ENCODE measurements around the gene VTI1A. TPM values are rescaled to one million over a fixed set of nuclear protein-coding genes. Genes with fewer than 3 reads are reported as not detected.
"Not testable (repeated sequence)": the region's sequence is repeated elsewhere in the genome, so short reads cannot be mapped to it uniquely, and the experiment has no call there.

VTI1A gene
- total RNA-seq, 2 donors from 2014 or later, result 58.8 to 65.0 TPM

GRCh38 chr10:112461029-112461887 is 14.2 kb downstream of the VTI1A start:
- H3K36me3 Mint-ChIP-seq (ENCODE audit: low read depth), result peaks cover 3% of the 10 kb centered on the region
- H3K4me3 Mint-ChIP-seq, result no peak overlapping the region
- no peaks in the 10 kb centered on the region for H3K9me3 ChIP-seq (ENCODE audit: control insufficient read depth, low read length, poor library complexity, severe bottlenecking)
- no peaks in the 10 kb centered on the region for H3K27me3 Mint-ChIP-seq
- H3K4me1 Mint-ChIP-seq, result peaks cover 9% of the 10 kb centered on the region
- no peak for DNase-seq
- no peak overlapping the region for H3K27ac Mint-ChIP-seq
- no peak for ATAC-seq

GRCh38 chr10:112464074-112464473 is 17.1 kb downstream of the VTI1A start:
- H3K9me3 ChIP-seq (ENCODE audit: control insufficient read depth, low read length, poor library complexity, severe bottlenecking); H3K4me3 Mint-ChIP-seq; ATAC-seq; H3K27me3 Mint-ChIP-seq; H3K4me1 Mint-ChIP-seq; DNase-seq; H3K36me3 Mint-ChIP-seq (ENCODE audit: low read depth): not testable (repeated sequence)
- peak overlapping the region; percentile 24 for H3K27ac Mint-ChIP-seq

GRCh38 chr10:112465299-112465883 is 18.4 kb downstream of the VTI1A start:
- no peak for ATAC-seq
- Mint-ChIP-seq H3K27me3 (no peaks in the 10 kb centered on the region), H3K4me1 (peaks cover 12% of the 10 kb centered on the region), H3K27ac (no peak overlapping the region), H3K4me3 (no peak overlapping the region), H3K36me3 (ENCODE audit: low read depth) (peaks cover 6% of the 10 kb centered on the region)
- DNase-seq, result no peak
- H3K9me3 ChIP-seq (ENCODE audit: control insufficient read depth, low read length, poor library complexity, severe bottlenecking), result no peaks in the 10 kb centered on the region

- DNase-seq, result no peak
- Mint-ChIP-seq H3K4me3 (no peak overlapping the region), H3K27me3 (no peaks in the 10 kb centered on the region), H3K36me3 (ENCODE audit: low read depth) (peaks cover 6% of the 10 kb centered on the region), H3K27ac (no peak overlapping the region), H3K4me1 (peaks cover 13% of the 10 kb centered on the region)
- no peak for ATAC-seq
- no peaks in the 10 kb centered on the region for H3K9me3 ChIP-seq (ENCODE audit: control insufficient read depth, low read length, poor library complexity, severe bottlenecking)
These were observed 19.8 kb downstream of the VTI1A start for GRCh38 chr10:112466802-112467201.

GRCh38 chr10:112467541-112468075 is 20.6 kb downstream of the VTI1A start:
- Mint-ChIP-seq H3K27ac (no peak overlapping the region), H3K4me3 (no peak overlapping the region), H3K27me3 (no peaks in the 10 kb centered on the region), H3K4me1 (peaks cover 16% of the 10 kb centered on the region), H3K36me3 (ENCODE audit: low read depth) (peaks cover 6% of the 10 kb centered on the region)
- ATAC-seq, result no peak
- H3K9me3 ChIP-seq (ENCODE audit: control insufficient read depth, low read length, poor library complexity, severe bottlenecking), result no peaks in the 10 kb centered on the region
- no peak for DNase-seq

GRCh38 chr10:112471878-112472487 is 25.0 kb downstream of the VTI1A start:
- Mint-ChIP-seq H3K27ac (peak overlapping the region; percentile 19), H3K27me3 (no peaks in the 10 kb centered on the region), H3K4me1 (peaks cover 16% of the 10 kb centered on the region)

GRCh38 chr10:112475575-112476218 is 28.7 kb downstream of the VTI1A start:
- Mint-ChIP-seq H3K27me3 (no peaks in the 10 kb centered on the region), H3K36me3 (ENCODE audit: low read depth) (no peaks in the 10 kb centered on the region), H3K4me1 (peaks cover 13% of the 10 kb centered on the region), H3K27ac (no peak overlapping the region), H3K4me3 (no peak overlapping the region)
- DNase-seq, result no peak
- ATAC-seq, result no peak
- no peaks in the 10 kb centered on the region for H3K9me3 ChIP-seq (ENCODE audit: control insufficient read depth, low read length, poor library complexity, severe bottlenecking)

More at GRCh38 chr10:112471878-112472487, 25.0 kb downstream of the VTI1A start:
- ATAC-seq (peak; percentile 77), DNase-seq (no peak)
- H3K4me3 Mint-ChIP-seq, result no peak overlapping the region
- H3K36me3 Mint-ChIP-seq (ENCODE audit: low read depth), result peaks cover 2% of the 10 kb centered on the region
- H3K9me3 ChIP-seq (ENCODE audit: control insufficient read depth, low read length, poor library complexity, severe bottlenecking), result no peaks in the 10 kb centered on the region

- no peak for DNase-seq
These were observed 34.6 kb downstream of the VTI1A start for GRCh38 chr10:112481602-112482001.

GRCh38 chr10:112484399-112484798 is 37.4 kb downstream of the VTI1A start:
- Mint-ChIP-seq H3K27me3 (no peaks in the 10 kb centered on the region), H3K27ac (no peak overlapping the region), H3K4me1 (peaks cover 11% of the 10 kb centered on the region), H3K4me3 (no peak overlapping the region), H3K36me3 (ENCODE audit: low read depth) (no peaks in the 10 kb centered on the region)
- ATAC-seq (no peak), DNase-seq (no peak)
- no peaks in the 10 kb centered on the region for H3K9me3 ChIP-seq (ENCODE audit: control insufficient read depth, low read length, poor library complexity, severe bottlenecking)

More at GRCh38 chr10:112481602-112482001, 34.6 kb downstream of the VTI1A start:
- Mint-ChIP-seq H3K36me3 (ENCODE audit: low read depth) (no peaks in the 10 kb centered on the region), H3K27ac (no peak overlapping the region), H3K27me3 (no peaks in the 10 kb centered on the region), H3K4me3 (no peak overlapping the region), H3K4me1 (peaks cover 10% of the 10 kb centered on the region)
- H3K9me3 ChIP-seq (ENCODE audit: control insufficient read depth, low read length, poor library complexity, severe bottlenecking), result no peaks in the 10 kb centered on the region
- no peak for ATAC-seq

GRCh38 chr10:112487964-112488363 is 40.9 kb downstream of the VTI1A start:
- Mint-ChIP-seq H3K4me1 (peaks cover 6% of the 10 kb centered on the region), H3K4me3 (no peak overlapping the region), H3K27me3 (no peaks in the 10 kb centered on the region), H3K36me3 (ENCODE audit: low read depth) (no peaks in the 10 kb centered on the region), H3K27ac (no peak overlapping the region)
- no peak for ATAC-seq
- H3K9me3 ChIP-seq (ENCODE audit: control insufficient read depth, low read length, poor library complexity, severe bottlenecking), result no peaks in the 10 kb centered on the region
- no peak for DNase-seq

GRCh38 chr10:112490545-112490944 is 43.5 kb downstream of the VTI1A start:
- Mint-ChIP-seq H3K27ac (no peak overlapping the region), H3K4me1 (peaks cover 8% of the 10 kb centered on the region), H3K4me3 (no peak overlapping the region), H3K27me3 (no peaks in the 10 kb centered on the region), H3K36me3 (ENCODE audit: low read depth) (peaks cover 3% of the 10 kb centered on the region)
- no peaks in the 10 kb centered on the region for H3K9me3 ChIP-seq (ENCODE audit: control insufficient read depth, low read length, poor library complexity, severe bottlenecking)
- DNase-seq, result no peak
- ATAC-seq, result no peak

GRCh38 chr10:112491144-112491543 is 44.1 kb downstream of the VTI1A start:
- H3K4me3 Mint-ChIP-seq, result no peak overlapping the region
- DNase-seq (no peak), ATAC-seq (no peak)
- H3K9me3 ChIP-seq (ENCODE audit: control insufficient read depth, low read length, poor library complexity, severe bottlenecking), result no peaks in the 10 kb centered on the region
- H3K4me1 Mint-ChIP-seq, result peaks cover 8% of the 10 kb centered on the region
- H3K27me3 Mint-ChIP-seq, result no peaks in the 10 kb centered on the region
- H3K27ac Mint-ChIP-seq, result no peak overlapping the region
- peaks cover 3% of the 10 kb centered on the region for H3K36me3 Mint-ChIP-seq (ENCODE audit: low read depth)

GRCh38 chr10:112492736-112493135 is 45.7 kb downstream of the VTI1A start:
- H3K9me3 ChIP-seq (ENCODE audit: control insufficient read depth, low read length, poor library complexity, severe bottlenecking), result no peaks in the 10 kb centered on the region
- DNase-seq (no peak), ATAC-seq (no peak)
- Mint-ChIP-seq H3K27me3 (no peaks in the 10 kb centered on the region), H3K4me3 (no peak overlapping the region), H3K36me3 (ENCODE audit: low read depth) (peaks cover 3% of the 10 kb centered on the region), H3K27ac (no peak overlapping the region), H3K4me1 (peaks cover 8% of the 10 kb centered on the region)
